Activated CD8-positive, alpha-beta memory T cell treated with anti-CD3 and anti-CD28 coated beads for 24 hours (primary cell): Measurements from ENCODE around the gene GYS1.
A peak's percentile ranks its signal among the peaks of the same experiment; 100 is the strongest.

Experiments used
- DNase-seq: peaks from one replicate; pipeline ENCODE4 v3.0.0-alpha.2; 2020

Gene GYS1

GRCh38 chr19:48988286-48988685 lies 4.8 kb downstream of the GYS1 start:
- DNase-seq, result no peak

- DNase-seq, result no peak
These were observed 5.8 kb downstream of the GYS1 start for GRCh38 chr19:48987323-48987722.

GRCh38 chr19:48986211-48986610 lies 6.9 kb downstream of the GYS1 start:
- DNase-seq, result no peak

GRCh38 chr19:48985711-48986110 lies 7.4 kb downstream of the GYS1 start:
- DNase-seq, result no peak

GRCh38 chr19:48982280-48982679 lies 10.8 kb downstream of the GYS1 start:
- no peak for DNase-seq

- DNase-seq, result no peak
These were observed 16.0 kb downstream of the GYS1 start for GRCh38 chr19:48977061-48977460.

- DNase-seq, result no peak
These were observed 16.9 kb downstream of the GYS1 start for GRCh38 chr19:48975947-48976847.

GRCh38 chr19:48970923-48971395 lies 22.1 kb downstream of the GYS1 start:
- peak; percentile 94 for DNase-seq

- no peak for DNase-seq
These were observed 22.9 kb downstream of the GYS1 start for GRCh38 chr19:48970139-48970766.

- no peak for DNase-seq
These were observed 23.6 kb downstream of the GYS1 start for GRCh38 chr19:48969276-48970138.

GRCh38 chr19:48968813-48969218 lies 24.3 kb downstream of the GYS1 start:
- DNase-seq, result no peak

- no peak for DNase-seq
These were observed 24.9 kb downstream of the GYS1 start for GRCh38 chr19:48968179-48968661.

GRCh38 chr19:48967346-48968178 lies 25.5 kb downstream of the GYS1 start:
- no peak for DNase-seq

GRCh38 chr19:48966541-48967345 lies 26.4 kb downstream of the GYS1 start:
- DNase-seq, result peak; percentile 63

GRCh38 chr19:48965806-48966540 lies 27.1 kb downstream of the GYS1 start:
- DNase-seq, result peak; percentile 96

- peak; percentile 97 for DNase-seq
These were observed 27.9 kb downstream of the GYS1 start, which contains the start of gene FTL for GRCh38 chr19:48965040-48965805. TSS of gene FTL (plus strand) at chr19:48965309. CDS start at chr19:48965508, 199 bp downstream.

- DNase-seq, result no peak
These were observed 28.7 kb downstream of the GYS1 start for GRCh38 chr19:48964205-48965039.
